Loucy (cell line): ENCODE data around the gene CEP97.
"Not testable (repeated sequence)": the region's sequence is repeated elsewhere in the genome, so short reads cannot be mapped to it uniquely, and the experiment has no call there.

ENCODE experiments used
- H2AFZ ChIP-seq: fragments of 200-600 bp; sonication (generic); 2 replicates; pipeline ENCODE4 v1.6.0; 2016; ENCODE audit warnings: antibody characterized with exemption, mild to moderate bottlenecking, low read length, moderate library complexity
- H3F3A ChIP-seq: fragments of 200-600 bp; 2 replicates; pipeline ENCODE4 v1.6.0; 2016; ENCODE audit warnings: antibody characterized with exemption, low read depth, mild to moderate bottlenecking
- H3K27me3 ChIP-seq: fragments of 200-600 bp; sonication (generic); 2 replicates; pipeline ENCODE4 v1.6.1; 2014; ENCODE audit warnings: low read length, mild to moderate bottlenecking; ENCODE audit not compliant: insufficient read depth, poor library complexity, severe bottlenecking
- H3K36me3 ChIP-seq: fragments of 200-600 bp; sonication (generic); 2 replicates; pipeline ENCODE4 v1.6.1; 2016; ENCODE audit warnings: low read length; ENCODE audit not compliant: insufficient read depth
- H3K4me1 ChIP-seq: fragments of 200-600 bp; sonication (generic); 2 replicates; pipeline ENCODE4 v1.5.1; 2014; ENCODE audit warnings: low read length, mild to moderate bottlenecking; ENCODE audit not compliant: insufficient read depth, poor library complexity, severe bottlenecking
- H3K4me2 ChIP-seq: fragments of 200-600 bp; sonication (generic); 2 replicates; pipeline ENCODE4 v1.6.0; 2014; ENCODE audit warnings: antibody characterized with exemption, low read length, low read depth, mild to moderate bottlenecking; ENCODE audit not compliant: poor library complexity, severe bottlenecking
- H3K4me3 ChIP-seq: fragments of 200-600 bp; sonication (generic); 2 replicates; pipeline ENCODE4 v1.5.1; 2014; ENCODE audit warnings: low read length, mild to moderate bottlenecking, mixed read lengths; ENCODE audit not compliant: poor library complexity, severe bottlenecking
- H3K79me2 ChIP-seq: fragments of 200-600 bp; sonication (generic); 2 replicates; pipeline ENCODE4 v1.6.1; 2014; ENCODE audit warnings: low read length; ENCODE audit not compliant: insufficient read depth
- H3K9ac ChIP-seq: fragments of 200-600 bp; sonication (generic); 2 replicates; pipeline ENCODE4 v1.6.0; 2014; ENCODE audit warnings: mild to moderate bottlenecking, low read depth, low read length, moderate library complexity; ENCODE audit not compliant: poor library complexity, severe bottlenecking
- H3K9me2 ChIP-seq: fragments of 200-600 bp; sonication (generic); replicated peaks from 2 replicates; pipeline ENCODE4 v1.6.1; 2016; ENCODE audit warnings: low read depth, low read length, mixed read lengths
- H3K9me3 ChIP-seq: fragments of 200-600 bp; sonication (generic); 2 replicates; pipeline ENCODE4 v1.6.1; 2014; ENCODE audit warnings: mild to moderate bottlenecking, antibody characterized with exemption, low read length, low read depth; ENCODE audit not compliant: insufficient read depth
- H4K20me1 ChIP-seq: fragments of 200-600 bp; sonication (generic); 2 replicates; pipeline ENCODE4 v1.6.0; 2014; ENCODE audit warnings: antibody characterized with exemption, low read length, mild to moderate bottlenecking; ENCODE audit not compliant: insufficient read depth, poor library complexity, severe bottlenecking
- CTCF ChIP-seq: fragments of 200-600 bp; sonication (generic); conservative IDR thresholded peaks from 2 replicates; pipeline ENCODE4 v1.5.1; 2014; ENCODE audit warnings: mild to moderate bottlenecking, antibody characterized with exemption, low read length
- EZH2phosphoT487 ChIP-seq: fragments of 200-600 bp; IDR thresholded peaks from 2 replicates; pipeline ENCODE4 v1.6.1; 2018; ENCODE audit warnings: antibody characterized with exemption, mild to moderate bottlenecking, moderate library complexity, borderline replicate concordance

Gene CEP97

DNA sequence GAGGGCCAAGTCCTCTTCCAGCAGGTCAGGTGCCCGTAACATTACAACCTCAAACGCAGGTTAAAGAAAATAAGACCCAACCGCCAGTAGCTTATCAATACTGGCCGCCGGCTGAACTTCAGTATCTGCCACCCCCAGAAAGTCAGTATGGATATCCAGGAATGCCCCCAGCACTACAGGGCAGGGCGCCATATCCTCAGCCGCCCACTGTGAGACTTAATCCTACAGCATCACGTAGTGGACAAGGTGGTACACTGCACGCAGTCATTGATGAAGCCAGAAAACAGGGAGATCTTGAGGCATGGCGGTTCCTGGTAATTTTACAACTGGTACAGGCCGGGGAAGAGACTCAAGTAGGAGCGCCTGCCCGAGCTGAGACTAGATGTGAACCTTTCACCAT, 30.9 kb upstream of the CEP97 start:
- H2AFZ ChIP-seq, H4K20me1 ChIP-seq, H3K36me3 ChIP-seq, H3K9ac ChIP-seq, H3K27me3 ChIP-seq, H3K4me3 ChIP-seq, H3K9me2 ChIP-seq, H3K4me1 ChIP-seq, H3F3A ChIP-seq, H3K79me2 ChIP-seq, H3K4me2 ChIP-seq, H3K9me3 ChIP-seq: not testable (repeated sequence)
- peak; percentile 57 for TF ChIP-seq CTCF

DNA sequence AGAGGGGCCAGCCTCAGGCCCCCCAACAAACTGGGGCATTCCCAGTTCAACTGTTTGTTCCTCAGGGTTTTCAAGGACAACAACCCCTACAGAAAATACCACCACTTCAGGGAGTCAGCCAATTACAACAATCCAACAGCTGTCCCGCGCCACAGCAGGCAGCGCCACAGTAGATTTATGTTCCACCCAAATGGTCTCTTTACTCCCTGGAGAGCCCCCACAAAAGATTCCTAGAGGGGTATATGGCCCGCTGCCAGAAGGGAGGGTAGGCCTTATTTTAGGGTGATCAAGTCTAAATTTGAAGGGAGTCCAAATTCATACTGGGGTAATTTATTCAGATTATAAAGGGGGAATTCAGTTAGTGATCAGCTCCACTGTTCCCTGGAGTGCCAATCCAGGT, 29.6 kb upstream of the CEP97 start:
- not testable (repeated sequence) for H2AFZ ChIP-seq, H3K9me2 ChIP-seq, H3K4me1 ChIP-seq, H3K36me3 ChIP-seq, H4K20me1 ChIP-seq, H3K9me3 ChIP-seq, H3K4me3 ChIP-seq, H3F3A ChIP-seq, H3K4me2 ChIP-seq, H3K9ac ChIP-seq, H3K27me3 ChIP-seq, H3K79me2 ChIP-seq

- Histone ChIP-seq H3K9me2 (no peaks in the 10 kb centered on the region), H3K4me1 (no peaks in the 10 kb centered on the region), H4K20me1 (no peaks in the 10 kb centered on the region), H3K27me3 (no peaks in the 10 kb centered on the region), H3K9me3 (no peaks in the 10 kb centered on the region), H3K4me2 (no peak overlapping the region), H3K4me3 (no peak overlapping the region), H3K79me2 (no peaks in the 10 kb centered on the region), H3K36me3 (no peaks in the 10 kb centered on the region), H2AFZ (no peak overlapping the region; the same call in 1 of the 2 replicates), H3F3A (no peaks in the 10 kb centered on the region), H3K9ac (no peak overlapping the region)
- TF ChIP-seq CTCF (peak; percentile 75), EZH2phosphoT487 (no peak)
Observed at GRCh38 chr3:101695779-101696372, 28.5 kb upstream of the CEP97 start.
